ENCODE measurements around the gene TMEM170A.
"Not testable (repeated sequence)": the region's sequence is repeated elsewhere in the genome, so short reads cannot be mapped to it uniquely, and the experiment has no call there.

The TMEM170A gene

GRCh38 chr16:75432828-75433731 is 31.4 kb downstream of the TMEM170A start, which contains the start of gene CFDP1:
TSS of gene CFDP1 (minus strand) at chr16:75433503. CDS start at chr16:75433352, 151 bp downstream.
- peak; percentile 95 for DNase-seq (ENCODE audit: low read depth, low spot score)
- in situ Hi-C loops (cut with HindIII; ENCODE audit: low sequenced_read_pairs): no loop called here
- peak within 1 kb of the TSS; percentile 96 for H3K4me3 ChIP-seq (ENCODE audit: low read depth, low read length)
- no peak for TF ChIP-seq CTCF (IDR thresholded peaks at IDR 0.05; ENCODE audit: low read depth, low read length)

GRCh38 chr16:75429621-75430403 is 34.7 kb downstream of the TMEM170A start:
- no peak for DNase-seq (ENCODE audit: low read depth, low spot score)
- H3K4me3 ChIP-seq (ENCODE audit: low read depth, low read length): no peak overlapping the region
- in situ Hi-C loops (cut with HindIII; ENCODE audit: low sequenced_read_pairs): no loop called here
- no peak for TF ChIP-seq CTCF (IDR thresholded peaks at IDR 0.05; ENCODE audit: low read depth, low read length)

- DNase-seq (ENCODE audit: low read depth, low spot score); H3K4me3 ChIP-seq (ENCODE audit: low read depth, low read length); in situ Hi-C loops (cut with HindIII; ENCODE audit: low sequenced_read_pairs): not testable (repeated sequence)
Observed at GRCh38 chr16:75426524-75426923, 38.0 kb downstream of the TMEM170A start.

GRCh38 chr16:75424105-75424762 is 40.3 kb downstream of the TMEM170A start:
- in situ Hi-C loops (cut with HindIII; ENCODE audit: low sequenced_read_pairs): not testable (repeated sequence)

GRCh38 chr16:75423723-75424104 is 40.8 kb downstream of the TMEM170A start:
- in situ Hi-C loops (cut with HindIII; ENCODE audit: low sequenced_read_pairs): no loop called here
- TF ChIP-seq CTCF (IDR thresholded peaks at IDR 0.05; ENCODE audit: low read depth, low read length): no peak
- H3K4me3 ChIP-seq (ENCODE audit: low read depth, low read length): no peak overlapping the region
- no peak for DNase-seq (ENCODE audit: low read depth, low spot score)

More at GRCh38 chr16:75424105-75424762, 40.3 kb downstream of the TMEM170A start:
- H3K4me3 ChIP-seq (ENCODE audit: low read depth, low read length); DNase-seq (ENCODE audit: low read depth, low spot score): not testable (repeated sequence)

GRCh38 chr16:75421820-75422126 is 42.7 kb downstream of the TMEM170A start:
- DNase-seq (ENCODE audit: low read depth, low spot score): no peak
- TF ChIP-seq CTCF (IDR thresholded peaks at IDR 0.05; ENCODE audit: low read depth, low read length): no peak
- H3K4me3 ChIP-seq (ENCODE audit: low read depth, low read length): no peak overlapping the region
- in situ Hi-C loops (cut with HindIII; ENCODE audit: low sequenced_read_pairs): no loop called here

GRCh38 chr16:75420987-75421819 is 43.3 kb downstream of the TMEM170A start:
- TF ChIP-seq CTCF (IDR thresholded peaks at IDR 0.05; ENCODE audit: low read depth, low read length): no peak
- in situ Hi-C loops (cut with HindIII; ENCODE audit: low sequenced_read_pairs): no loop called here

More at GRCh38 chr16:75420987-75421819, 43.3 kb downstream of the TMEM170A start:
- no peak overlapping the region for H3K4me3 ChIP-seq (ENCODE audit: low read depth, low read length)
- DNase-seq (ENCODE audit: low read depth, low spot score): peak; percentile 42
